GF-D8 (cell line): ENCODE data around the gene MGAT4D.
"Not testable (repeated sequence)": the region's sequence is repeated elsewhere in the genome, so short reads cannot be mapped to it uniquely, and the experiment has no call there.

Experiments used
- DNase-seq: peaks from one replicate; lab custom pipeline; 2025; lab: John Stamatoyannopoulos, UW

MGAT4D gene

GRCh38 chr4:140439644-140440142 is 58.4 kb downstream of the MGAT4D start:
- DNase-seq: no peak

- no peak for DNase-seq
These were observed 70.1 kb downstream of the MGAT4D start for GRCh38 chr4:140427919-140428471.

- no peak for DNase-seq
These were observed 70.8 kb downstream of the MGAT4D start, which contains the start of gene CLGN for GRCh38 chr4:140427106-140427918. TSS of gene CLGN (minus strand) at chr4:140427648. CDS start at chr4:140413078, 14,570 bp downstream.

GRCh38 chr4:140426610-140427105 is 71.4 kb downstream of the MGAT4D start:
- DNase-seq: no peak

GRCh38 chr4:140423106-140423505 is 75.0 kb downstream of the MGAT4D start:
- DNase-seq: no peak

GRCh38 chr4:140413130-140413969 is 84.7 kb downstream of the MGAT4D start:
- DNase-seq: not testable (repeated sequence)

- DNase-seq: no peak
These were observed 89.1 kb downstream of the MGAT4D start for GRCh38 chr4:140408974-140409373.

GRCh38 chr4:140406292-140406691 is 91.8 kb downstream of the MGAT4D start:
- DNase-seq: no peak

- DNase-seq: no peak
These were observed 98.0 kb downstream of the MGAT4D start for GRCh38 chr4:140400111-140400510.

- DNase-seq: no peak
These were observed 102.4 kb downstream of the MGAT4D start for GRCh38 chr4:140395668-140396067.
